NCI-H2227 (cell line): Measurements from ENCODE around the gene ARID3C.

Experiments used
- DNase-seq: peaks from one replicate; lab custom pipeline; 2025; ENCODE audit not compliant: unreplicated experiment; lab: John Stamatoyannopoulos, UW

ARID3C gene

GRCh38 chr9:34628656-34629490, at the start of gene ARID3C:
TSS of gene ARID3C (minus strand) at chr9:34629066. CDS start at chr9:34628014, 1,052 bp downstream.
- DNase-seq = peak; percentile 52

GRCh38 chr9:34675869-34676268, 47.0 kb upstream of the ARID3C start:
- no peak for DNase-seq

GRCh38 chr9:34675048-34675714, 46.3 kb upstream of the ARID3C start:
- peak; percentile 50 for DNase-seq

- no peak for DNase-seq
Observed at GRCh38 chr9:34674440-34674839, 45.6 kb upstream of the ARID3C start.

GRCh38 chr9:34671307-34671706, 42.4 kb upstream of the ARID3C start:
- DNase-seq = no peak

- no peak for DNase-seq
Observed at GRCh38 chr9:34669809-34670562, 41.1 kb upstream of the ARID3C start.

GRCh38 chr9:34665381-34666250, 36.8 kb upstream of the ARID3C start:
- peak; percentile 95 for DNase-seq

GRCh38 chr9:34665067-34665380, 36.2 kb upstream of the ARID3C start:
- DNase-seq = no peak

GRCh38 chr9:34664281-34665066, 35.6 kb upstream of the ARID3C start:
- DNase-seq = peak; percentile 57

GRCh38 chr9:34663303-34663605, 34.4 kb upstream of the ARID3C start:
- no peak for DNase-seq

- no peak for DNase-seq
Observed at GRCh38 chr9:34662526-34663302, 33.8 kb upstream of the ARID3C start, which contains the start of gene CCL27. TSS of gene CCL27 (minus strand) at chr9:34662657. CDS start at chr9:34662633, 24 bp downstream.

- no peak for DNase-seq
Observed at GRCh38 chr9:34659592-34660253, 30.9 kb upstream of the ARID3C start.

- no peak for DNase-seq
Observed at GRCh38 chr9:34658461-34658860, 29.6 kb upstream of the ARID3C start.

GRCh38 chr9:34656992-34657391, 28.1 kb upstream of the ARID3C start:
- no peak for DNase-seq

GRCh38 chr9:34655394-34655793, 26.5 kb upstream of the ARID3C start:
- no peak for DNase-seq

GRCh38 chr9:34654323-34655051, 25.6 kb upstream of the ARID3C start:
- peak; percentile 28 for DNase-seq

GRCh38 chr9:34653151-34654072, 24.5 kb upstream of the ARID3C start:
- peak; percentile 23 for DNase-seq
